Placental epithelial cell (primary cell): ENCODE measurements around the gene TMED1. TPM values are rescaled to one million over a fixed set of nuclear protein-coding genes. Genes with fewer than 3 reads are reported as not detected.

Source experiments
- small RNA-seq: library from RNA; depleted of rRNA; stranded (forward); fragments of <200 nt; gene quantifications from one replicate; pipeline ENCODE3, GENCODE V24; 2012
- total RNA-seq: library from RNA; depleted of rRNA; stranded (reverse); fragments of >200 nt; gene quantifications from 2 replicates; pipeline ENCODE4 v1.2.3, GENCODE V29; 2012

The TMED1 gene, protein sequence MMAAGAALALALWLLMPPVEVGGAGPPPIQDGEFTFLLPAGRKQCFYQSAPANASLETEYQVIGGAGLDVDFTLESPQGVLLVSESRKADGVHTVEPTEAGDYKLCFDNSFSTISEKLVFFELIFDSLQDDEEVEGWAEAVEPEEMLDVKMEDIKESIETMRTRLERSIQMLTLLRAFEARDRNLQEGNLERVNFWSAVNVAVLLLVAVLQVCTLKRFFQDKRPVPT
- 41.4 and 48.7 TPM in 2 replicates for total RNA-seq

DNA sequence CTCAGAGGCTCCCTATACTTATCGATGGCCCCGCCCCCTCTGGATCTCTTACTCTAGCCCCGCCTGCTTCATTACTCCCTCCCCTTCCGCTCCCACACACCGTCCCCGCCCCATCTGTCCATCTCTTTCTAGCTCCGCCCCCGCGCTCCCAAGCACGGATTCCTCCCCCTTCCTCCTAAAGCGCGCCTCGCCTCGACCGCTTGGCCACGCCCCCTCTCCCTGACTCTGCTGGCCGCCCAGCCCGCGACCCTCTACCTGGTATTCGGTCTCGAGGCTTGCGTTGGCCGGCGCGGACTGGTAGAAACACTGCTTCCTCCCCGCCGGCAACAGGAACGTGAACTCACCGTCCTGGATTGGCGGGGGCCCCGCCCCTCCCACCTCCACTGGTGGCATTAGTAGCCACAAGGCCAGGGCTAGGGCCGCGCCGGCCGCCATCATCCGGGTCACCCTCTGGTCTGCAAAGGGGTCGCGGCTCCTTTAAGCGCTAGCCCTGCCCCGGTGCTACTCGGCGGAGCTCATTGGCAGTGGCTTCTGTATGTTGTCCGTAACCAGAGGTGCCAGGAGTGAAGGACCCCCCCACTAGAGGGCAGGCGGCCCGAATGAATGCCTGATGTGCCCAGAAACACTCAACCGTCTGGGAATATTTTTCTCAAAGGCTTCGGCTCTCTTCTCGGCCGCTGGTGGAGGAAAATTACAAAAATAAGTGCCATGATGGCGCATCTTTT, at the start of gene TMED1:
TSS of gene TMED1 (minus strand) at position 459 of the 725 bp plus-strand sequence. CDS start at position 438, 21 bp downstream.

DNA sequence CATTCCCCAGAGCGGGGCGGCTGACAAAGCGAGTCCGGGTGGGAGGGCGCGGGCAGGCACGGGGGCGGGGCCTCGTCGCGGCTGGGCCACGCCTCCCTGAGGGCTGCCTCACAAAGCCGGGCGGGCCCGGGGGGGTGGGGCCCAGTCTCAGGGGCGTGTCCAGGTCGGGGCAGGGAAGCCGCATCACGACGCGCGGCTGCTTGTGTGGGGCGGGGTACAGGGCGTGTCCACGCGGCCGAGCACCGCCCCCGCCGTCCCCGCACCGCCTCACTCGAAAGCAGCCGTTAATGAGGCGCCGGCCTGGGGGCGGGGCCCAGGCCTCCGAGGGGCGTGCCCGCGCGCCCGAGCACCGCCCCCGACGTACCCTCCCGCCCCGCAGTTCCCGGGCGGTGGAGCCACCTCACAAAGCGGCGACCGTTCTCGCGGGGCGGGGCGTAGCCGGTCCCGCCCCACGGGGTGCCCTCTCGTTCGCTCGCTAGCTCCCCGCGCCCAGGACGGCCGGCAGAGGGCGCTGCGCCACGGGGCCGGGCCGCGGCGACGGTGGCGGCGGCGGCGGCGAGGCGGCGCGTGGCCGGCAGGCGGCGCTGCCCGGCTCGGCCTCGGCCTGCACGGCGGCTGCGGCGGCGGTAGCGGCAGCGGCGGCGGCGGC, 35.1 kb upstream of the TMED1 start, which contains the start of gene CARM1:
TSS of gene CARM1 (plus strand) at position 599 of the 649 bp plus-strand sequence. CDS start 150 bp downstream, outside the sequence.

DNA sequence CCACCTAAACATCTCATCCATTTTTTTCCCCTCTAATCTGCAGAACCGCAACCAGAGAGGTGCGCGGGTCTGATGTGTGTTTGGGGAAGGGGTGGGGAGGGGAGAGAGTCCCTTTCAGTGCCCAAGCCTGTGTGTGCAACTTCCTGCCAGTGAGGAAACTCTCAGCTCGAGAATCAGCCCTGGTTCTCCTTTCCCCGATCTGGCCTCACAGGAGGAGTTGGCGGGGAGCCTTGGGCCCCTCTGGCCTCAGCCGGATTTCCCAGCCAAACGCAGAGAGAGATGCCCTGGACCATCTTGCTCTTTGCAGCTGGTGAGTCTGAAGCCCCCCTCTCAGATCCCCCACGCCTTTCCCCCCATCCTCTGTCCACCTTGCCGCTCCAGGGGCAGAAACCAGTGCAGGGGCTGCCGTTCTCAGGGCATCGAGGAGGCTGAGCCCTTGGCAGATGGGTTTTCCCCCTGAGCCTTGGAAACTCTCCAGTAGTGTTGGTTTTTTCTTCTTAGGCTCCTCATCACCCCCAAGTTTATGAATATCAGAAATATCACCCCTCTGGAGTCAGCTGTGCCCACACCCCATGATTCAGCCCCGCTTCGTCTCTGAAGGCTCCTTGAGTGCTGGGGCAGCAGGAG, 12.3 kb upstream of the TMED1 start, which contains the start of gene C19orf38:
TSS of gene C19orf38 (plus strand) at position 186 of the 627 bp plus-strand sequence. CDS start at position 280, 94 bp downstream.

Small RNA genes within 50 kb of the gene (small RNA-seq; reads per million reads assigned to genes)
- gene MIR199A1 (not detected), gene MIR6793 (not detected)

Other genes with a start within 250 kb of the TMED1 start
- 113 and 144 TPM in 2 replicates for gene AP1M2, start 248.9 kb downstream of the TMED1 start, total RNA-seq
- gene SLC44A2, start 210.7 kb downstream of the TMED1 start, total RNA-seq: 188 and 341 TPM in 2 replicates
- gene ILF3, start 181.9 kb downstream of the TMED1 start, total RNA-seq: 92.7 and 115 TPM in 2 replicates
- gene QTRT1, start 134.8 kb downstream of the TMED1 start, total RNA-seq: 22.1 and 23.2 TPM in 2 replicates
- gene DNM2, start 118.1 kb downstream of the TMED1 start, total RNA-seq: 154 and 156 TPM in 2 replicates
- 0.39 and 0.65 TPM in 2 replicates for gene C19orf38, start 12.2 kb upstream of the TMED1 start, total RNA-seq
- gene CARM1, start 35.3 kb upstream of the TMED1 start, total RNA-seq: 41.8 and 42.8 TPM in 2 replicates
- 285 and 310 TPM in 2 replicates for gene YIPF2, start 92.4 kb upstream of the TMED1 start, total RNA-seq
- 36.9 and 37.5 TPM in 2 replicates for gene TIMM29, start 92.6 kb upstream of the TMED1 start, total RNA-seq
- gene SMARCA4, start 124.8 kb upstream of the TMED1 start, total RNA-seq: 80.5 and 85.3 TPM in 2 replicates